PFSK-1 (cell line): ENCODE data around the gene RBFOX1.

Experiments
- FOXP2 ChIP-seq: optimal IDR thresholded peaks from 2 replicates; pipeline ENCODE3; 2011; ENCODE audit warnings: borderline replicate concordance, control low read depth, inconsistent platforms; ENCODE audit not compliant: insufficient read depth; ENCODE audit errors: extremely low read length, extremely low read depth
- POLR2AphosphoS5 ChIP-seq: IDR thresholded peaks from 2 replicates; pipeline ENCODE4 v1.6.1; 2012; ENCODE audit warnings: low read depth, mild to moderate bottlenecking, control low read depth, low read length, moderate library complexity
- SIN3A ChIP-seq: IDR thresholded peaks from 2 replicates; pipeline ENCODE4 v1.6.1; 2012; ENCODE audit warnings: mild to moderate bottlenecking, low read length, moderate library complexity, borderline replicate concordance; ENCODE audit not compliant: insufficient read depth
- TAF1 ChIP-seq: IDR thresholded peaks from 2 replicates; pipeline ENCODE4 v1.6.1; 2012; ENCODE audit warnings: low read length, control low read depth, borderline replicate concordance; ENCODE audit not compliant: insufficient read depth
- TF ChIP-seq, protein P1 (sequence below), 2 experiments: IDR thresholded peaks; 2 replicates each; pipeline versions ENCODE4 v1.6.1 to v1.8.0; 2011 to 2012; ENCODE audit warnings: low read depth in 2 of 2, low read length in 2 of 2, control low read depth in 1 of 2, inconsistent platforms in 1 of 2, mild to moderate bottlenecking in 1 of 2, moderate library complexity in 1 of 2; ENCODE audit not compliant: insufficient read depth in 1 of 2

The RBFOX1 gene

DNA sequence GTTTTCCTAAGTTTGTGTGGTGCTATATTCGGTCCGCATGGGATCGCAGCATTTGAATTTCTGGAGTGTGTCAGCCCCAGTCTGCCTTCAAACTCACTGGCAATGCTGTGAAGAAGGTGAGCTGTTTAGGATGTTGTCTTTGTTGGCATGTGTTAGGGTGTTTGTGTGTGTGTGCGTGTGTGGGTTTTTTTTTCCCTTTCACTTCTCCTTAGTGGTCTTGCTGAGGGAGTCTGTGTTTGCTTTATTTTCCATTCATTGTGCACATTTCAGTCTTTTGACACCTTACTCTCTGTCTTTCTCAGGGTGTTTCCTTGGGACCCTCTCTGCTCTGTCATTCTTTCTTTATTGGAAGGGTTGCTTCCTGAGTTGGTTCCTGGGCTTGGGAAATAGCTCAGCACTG lies 27.7 kb upstream of the RBFOX1 start:
- no peak for TF ChIP-seq TAF1

DNA sequence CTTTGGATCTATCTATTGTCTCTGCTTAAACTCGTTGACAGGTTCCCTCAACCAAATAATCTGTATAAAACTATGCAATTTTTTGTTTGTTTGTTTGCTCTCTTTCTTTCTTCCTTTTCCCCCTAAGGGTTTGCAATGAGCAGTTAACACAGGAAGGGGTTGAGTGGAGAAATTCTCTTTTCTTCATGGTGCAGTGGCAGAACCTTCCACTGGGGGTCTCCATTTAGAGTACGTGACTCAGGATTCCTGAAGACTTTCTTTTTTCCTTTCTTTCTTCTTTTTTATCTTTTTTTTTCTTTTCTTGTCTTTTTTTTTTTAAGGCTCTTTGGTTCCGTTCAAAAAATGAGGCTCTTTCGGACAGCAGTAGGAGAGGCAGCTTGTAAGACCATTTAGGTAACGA lies 19.5 kb upstream of the RBFOX1 start:
- TF ChIP-seq TAF1 (no peak), SIN3A (no peak), POLR2AphosphoS5 (no peak), FOXP2 (no peak)
- TF ChIP-seq, protein P1, sequence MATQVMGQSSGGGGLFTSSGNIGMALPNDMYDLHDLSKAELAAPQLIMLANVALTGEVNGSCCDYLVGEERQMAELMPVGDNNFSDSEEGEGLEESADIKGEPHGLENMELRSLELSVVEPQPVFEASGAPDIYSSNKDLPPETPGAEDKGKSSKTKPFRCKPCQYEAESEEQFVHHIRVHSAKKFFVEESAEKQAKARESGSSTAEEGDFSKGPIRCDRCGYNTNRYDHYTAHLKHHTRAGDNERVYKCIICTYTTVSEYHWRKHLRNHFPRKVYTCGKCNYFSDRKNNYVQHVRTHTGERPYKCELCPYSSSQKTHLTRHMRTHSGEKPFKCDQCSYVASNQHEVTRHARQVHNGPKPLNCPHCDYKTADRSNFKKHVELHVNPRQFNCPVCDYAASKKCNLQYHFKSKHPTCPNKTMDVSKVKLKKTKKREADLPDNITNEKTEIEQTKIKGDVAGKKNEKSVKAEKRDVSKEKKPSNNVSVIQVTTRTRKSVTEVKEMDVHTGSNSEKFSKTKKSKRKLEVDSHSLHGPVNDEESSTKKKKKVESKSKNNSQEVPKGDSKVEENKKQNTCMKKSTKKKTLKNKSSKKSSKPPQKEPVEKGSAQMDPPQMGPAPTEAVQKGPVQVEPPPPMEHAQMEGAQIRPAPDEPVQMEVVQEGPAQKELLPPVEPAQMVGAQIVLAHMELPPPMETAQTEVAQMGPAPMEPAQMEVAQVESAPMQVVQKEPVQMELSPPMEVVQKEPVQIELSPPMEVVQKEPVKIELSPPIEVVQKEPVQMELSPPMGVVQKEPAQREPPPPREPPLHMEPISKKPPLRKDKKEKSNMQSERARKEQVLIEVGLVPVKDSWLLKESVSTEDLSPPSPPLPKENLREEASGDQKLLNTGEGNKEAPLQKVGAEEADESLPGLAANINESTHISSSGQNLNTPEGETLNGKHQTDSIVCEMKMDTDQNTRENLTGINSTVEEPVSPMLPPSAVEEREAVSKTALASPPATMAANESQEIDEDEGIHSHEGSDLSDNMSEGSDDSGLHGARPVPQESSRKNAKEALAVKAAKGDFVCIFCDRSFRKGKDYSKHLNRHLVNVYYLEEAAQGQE (IDR thresholded peaks at IDR 0.05; ENCODE audit: insufficient read depth in 1 of 2, low read depth in 2 of 2, low read length in 2 of 2) = no peak

DNA sequence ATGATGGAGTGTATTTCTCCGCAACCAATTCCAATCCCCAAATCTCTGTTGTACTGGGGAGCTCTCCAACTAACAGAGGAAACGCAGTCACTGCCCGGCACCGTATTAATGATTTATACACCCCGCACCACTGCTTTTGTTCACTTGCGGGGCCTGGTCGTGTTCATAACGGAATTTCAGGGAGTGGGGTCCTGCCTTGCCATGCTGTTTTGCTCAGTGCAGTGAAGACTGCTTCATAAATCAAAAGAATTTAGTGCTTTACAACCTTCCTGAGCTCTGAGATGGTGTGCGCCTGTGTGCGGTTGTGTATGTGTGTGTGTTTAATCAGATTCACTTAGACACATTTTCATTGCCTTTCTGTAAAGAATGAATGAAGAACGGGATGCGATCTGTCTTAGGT lies 18.5 kb upstream of the RBFOX1 start:
- TF ChIP-seq TAF1 (no peak), FOXP2 (no peak), POLR2AphosphoS5 (no peak), SIN3A (no peak)
- TF ChIP-seq, protein P1 (IDR thresholded peaks at IDR 0.05; ENCODE audit: insufficient read depth in 1 of 2, low read depth in 2 of 2, low read length in 2 of 2) = no peak

DNA sequence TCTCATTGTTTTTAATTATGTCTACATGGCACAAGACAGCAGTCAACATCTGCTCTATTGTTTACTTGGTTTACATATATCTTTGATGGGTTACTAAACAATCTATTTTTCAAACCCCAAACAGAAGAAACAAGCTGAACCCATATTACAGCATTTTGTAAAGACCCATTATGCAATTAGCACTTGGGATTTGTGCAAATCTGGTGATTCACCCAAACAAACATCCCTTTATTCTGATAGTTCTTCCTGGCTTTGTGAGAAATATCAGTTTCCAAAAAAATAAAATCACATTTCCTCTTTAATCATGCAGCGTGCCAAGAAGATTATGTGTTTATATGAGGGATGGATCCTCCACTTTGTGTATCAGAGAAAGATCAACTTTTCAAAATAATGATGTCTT lies 16.8 kb upstream of the RBFOX1 start:
- TF ChIP-seq, protein P1 (IDR thresholded peaks at IDR 0.05; ENCODE audit: insufficient read depth in 1 of 2, low read depth in 2 of 2, low read length in 2 of 2) = no peak
- no peak for TF ChIP-seq TAF1
- TF ChIP-seq POLR2AphosphoS5 = no peak
- no peak for TF ChIP-seq FOXP2
- TF ChIP-seq SIN3A = no peak

DNA sequence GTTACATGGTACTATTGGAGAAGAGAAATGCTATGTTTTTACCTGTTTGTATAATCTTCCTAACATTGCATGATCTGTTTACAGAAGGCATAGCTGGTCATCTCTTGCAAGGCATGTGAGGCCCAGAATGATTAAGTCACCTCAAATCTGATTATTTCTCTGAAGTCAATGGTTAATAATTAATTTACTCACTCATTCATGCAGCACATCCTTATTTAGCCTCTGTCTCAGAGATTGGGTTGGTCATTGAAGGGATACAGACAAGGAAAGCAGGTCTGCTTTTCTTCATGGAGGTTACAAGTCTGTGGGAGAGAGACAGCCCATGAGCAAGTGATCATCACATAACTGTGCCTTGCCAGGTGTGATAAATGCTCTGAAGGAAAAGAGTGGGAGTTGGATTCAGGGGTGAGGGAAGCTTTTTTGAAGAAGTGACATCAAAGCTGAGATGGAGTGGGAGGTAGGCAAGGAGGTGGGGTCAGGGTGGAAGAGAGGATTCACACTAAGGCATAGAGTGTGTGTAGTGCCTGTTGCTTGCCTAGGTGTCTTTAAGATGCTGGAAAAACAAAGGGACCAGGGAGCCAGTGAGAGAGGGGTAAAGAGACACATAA lies 16.3 kb upstream of the RBFOX1 start:
- TF ChIP-seq POLR2AphosphoS5 (no peak), SIN3A (no peak), TAF1 (no peak), FOXP2 (no peak)
- TF ChIP-seq, protein P1 (IDR thresholded peaks at IDR 0.05; ENCODE audit: insufficient read depth in 1 of 2, low read depth in 2 of 2, low read length in 2 of 2) = no peak
